Liver (tissue), 9 donors: Measurements from ENCODE around the gene LINGO4. TPM values are rescaled to one million over a fixed set of nuclear protein-coding genes. Genes with fewer than 3 reads are reported as not detected.
A peak's percentile ranks its signal among the peaks of the same experiment; 100 is the strongest.

ENCODE experiments used
- DNase-seq: peaks from one replicate; pipeline ENCODE4 v3.0.0-alpha.2; 2017; ENCODE audit warnings: low spot score
- H3K27ac ChIP-seq, 2 donors: one replicate each; pipeline ENCODE4 v1.7.0; 2013; ENCODE audit warnings: inconsistent platforms in 2 of 2, low read length in 2 of 2, control low read depth in 1 of 2, low read depth in 1 of 2, mild to moderate bottlenecking in 1 of 2
- H3K27me3 ChIP-seq, 4 donors: one replicate each; pipeline versions ENCODE4 v1.6.1 to v1.7.0; 2013; ENCODE audit warnings: low read length in 3 of 4, inconsistent platforms in 1 of 4, mild to moderate bottlenecking in 1 of 4, moderate library complexity in 1 of 4; ENCODE audit not compliant: control insufficient read depth in 4 of 4, insufficient read depth in 4 of 4
- H3K36me3 ChIP-seq, 4 donors: one replicate each; pipeline versions ENCODE4 v1.6.1 to v1.7.0; 2013; ENCODE audit warnings: low read length in 3 of 4, mild to moderate bottlenecking in 3 of 4, low read depth in 1 of 4, moderate library complexity in 1 of 4; ENCODE audit not compliant: control insufficient read depth in 4 of 4, insufficient read depth in 3 of 4
- H3K4me1 ChIP-seq, 4 donors: one replicate each; pipeline versions ENCODE4 v1.6.1 to v1.7.0; 2013; ENCODE audit warnings: low read length in 3 of 4, mild to moderate bottlenecking in 3 of 4, moderate library complexity in 1 of 4; ENCODE audit not compliant: control insufficient read depth in 4 of 4, insufficient read depth in 4 of 4
- H3K4me3 ChIP-seq, 3 donors: one replicate each; pipeline versions ENCODE4 v1.6.1 to v1.7.0; 2013; ENCODE audit warnings: low read length in 3 of 3, control low read depth in 1 of 3, low read depth in 1 of 3, mild to moderate bottlenecking in 1 of 3
- H3K9ac ChIP-seq, 2 donors: one replicate each; pipeline ENCODE4 v1.7.0; 2013; ENCODE audit warnings: low read length in 2 of 2, mild to moderate bottlenecking in 2 of 2, moderate library complexity in 2 of 2, control low read depth in 1 of 2, low read depth in 1 of 2
- H3K9me3 ChIP-seq, 4 donors: one replicate each; pipeline versions ENCODE4 v1.6.1 to v1.7.0; 2013; ENCODE audit warnings: low read length in 3 of 4; ENCODE audit not compliant: control insufficient read depth in 4 of 4
- EGR1 ChIP-seq, 2 donors: IDR thresholded peaks; 2 replicates each; pipeline ENCODE4 v1.6.1; 2016 to 2018; ENCODE audit warnings: antibody characterized with exemption in 2 of 2, low read depth in 2 of 2
- FOXA1 ChIP-seq: IDR thresholded peaks from 2 replicates; pipeline ENCODE4 v1.6.1; 2016; ENCODE audit warnings: antibody characterized with exemption
- GABPA ChIP-seq, 2 donors: IDR thresholded peaks in 1 of 2; conservative IDR thresholded peaks in 1 of 2; 2 replicates each; pipeline ENCODE4 v1.6.1; 2016; ENCODE audit warnings: antibody characterized with exemption in 2 of 2, mild to moderate bottlenecking in 1 of 2, moderate library complexity in 1 of 2
- HNF4A ChIP-seq, 2 donors: conservative IDR thresholded peaks; 2 replicates each; pipeline ENCODE4 v1.6.1; 2016; ENCODE audit warnings: antibody characterized with exemption in 2 of 2, mild to moderate bottlenecking in 2 of 2
- HNF4G ChIP-seq: IDR thresholded peaks from 2 replicates; pipeline ENCODE4 v1.6.1; 2016; ENCODE audit warnings: antibody characterized with exemption
- JUND ChIP-seq, 2 donors: IDR thresholded peaks; 2 replicates each; pipeline ENCODE4 v1.6.1; 2016; ENCODE audit warnings: antibody characterized with exemption in 2 of 2
- NR2F2 ChIP-seq: IDR thresholded peaks from 2 replicates; pipeline ENCODE4 v1.6.1; 2016; ENCODE audit warnings: antibody characterized with exemption
- RXRA ChIP-seq, 2 donors: IDR thresholded peaks; 2 replicates each; pipeline ENCODE4 v1.6.1; 2017 to 2018; ENCODE audit warnings: antibody characterized with exemption in 2 of 2, mild to moderate bottlenecking in 1 of 2
- SP1 ChIP-seq: IDR thresholded peaks from 2 replicates; pipeline ENCODE4 v1.6.1; 2018; ENCODE audit warnings: antibody characterized with exemption, mild to moderate bottlenecking
- TAF1 ChIP-seq: conservative IDR thresholded peaks from 2 replicates; pipeline ENCODE4 v1.6.1; 2016; ENCODE audit warnings: antibody characterized with exemption, mild to moderate bottlenecking
- YY1 ChIP-seq: IDR thresholded peaks from 2 replicates; pipeline ENCODE4 v1.6.1; 2016; ENCODE audit warnings: antibody characterized with exemption, mild to moderate bottlenecking
- WGBS: extraction: QIAGEN DNeasy Blood & Tissue Kit; methylation state at CpG from one replicate; pipeline ENCODE4 v1.1.7; 2013; 5-methylcytosine and 5-hydroxymethylcytosine counted together
- polyA plus RNA-seq, 2 donors: library from polyadenylated mRNA; stranded (reverse) in 1 of 2; unstranded in 1 of 2; fragments of 200-250 nt in 1 of 2; fragments of >200 nt in 1 of 2; fragmentation: Nextera tagmentation in 1 of 2; extraction: Ambion mirVana in 1 of 2; gene quantifications; one replicate each; pipeline versions ENCODE4 v1.2.1 to v1.2.3, GENCODE V29; 2013 to 2015
- total RNA-seq, 2 donors: library from RNA; depleted of rRNA; stranded (reverse); fragments of >200 nt; gene quantifications; one replicate each; pipeline ENCODE4 v1.2.3, GENCODE V29; 2014
- TF ChIP-seq, protein P1 (sequence below): IDR thresholded peaks from 2 replicates; pipeline ENCODE4 v1.6.1; 2016; ENCODE audit warnings: antibody characterized with exemption
- TF ChIP-seq, protein P2 (sequence below): IDR thresholded peaks from 2 replicates; pipeline ENCODE4 v1.6.1; 2016; ENCODE audit warnings: antibody characterized with exemption, mild to moderate bottlenecking
- TF ChIP-seq, protein P3 (sequence below): IDR thresholded peaks from 2 replicates; pipeline ENCODE4 v1.6.1; 2016; ENCODE audit warnings: antibody characterized with exemption
- TF ChIP-seq, protein P4 (sequence below): fragments of 150-350 bp; IDR thresholded peaks from 2 replicates; pipeline ENCODE4 v1.5.1; 2017; ENCODE audit warnings: improper control_type of control experiment, low read depth, low read length; ENCODE audit not compliant: missing input control
- donor health status: healthy.
- donor health status: healthy.
- donor health status: healthy.
- donor health status: healthy.
- donor health status: healthy.

LINGO4 gene
- total and polyA plus RNA-seq, 4 donors, result 0.05 to 0.50 (median 0.09) TPM; not detected in 1

DNA sequence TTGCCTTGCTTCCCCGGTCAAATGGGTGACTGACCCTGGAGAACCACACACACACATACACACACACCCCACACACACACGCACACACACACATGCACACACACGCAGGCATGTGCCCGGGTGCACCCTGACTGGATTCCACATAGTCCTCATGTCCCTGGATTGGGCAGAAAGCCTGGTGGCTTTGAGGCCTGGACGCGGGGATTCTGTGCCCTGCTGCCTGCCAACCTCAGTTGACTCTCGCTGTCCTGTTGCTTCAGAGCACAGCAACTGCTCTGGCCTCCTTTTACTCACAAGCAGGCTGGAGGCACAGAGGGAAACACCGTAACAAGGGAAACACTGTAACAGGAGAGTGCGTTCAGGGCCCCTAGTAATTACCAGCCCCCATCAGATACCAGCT is 20.0 kb upstream of the LINGO4 start:
- Histone ChIP-seq H3K4me1 (peaks cover 14 to 91% (median 72%) of the 10 kb centered on the region in 4 donors), H3K36me3 (peaks cover 2 to 12% (median 4%) of the 10 kb centered on the region in 4 donors), H3K9ac (no peak overlapping the region), H3K4me3 (no peak overlapping the region), H3K27me3 (no peaks in the 10 kb centered on the region), H3K9me3 (no peaks in the 10 kb centered on the region), H3K27ac (no peak overlapping the region)
- peak; percentile 20 to 58 for TF ChIP-seq RXRA (IDR thresholded peaks at IDR 0.05)
- no peak for TF ChIP-seq TAF1
- WGBS, result 45% methylated on average over 9 of the region's 9 CpGs
- DNase-seq, result no peak

DNA sequence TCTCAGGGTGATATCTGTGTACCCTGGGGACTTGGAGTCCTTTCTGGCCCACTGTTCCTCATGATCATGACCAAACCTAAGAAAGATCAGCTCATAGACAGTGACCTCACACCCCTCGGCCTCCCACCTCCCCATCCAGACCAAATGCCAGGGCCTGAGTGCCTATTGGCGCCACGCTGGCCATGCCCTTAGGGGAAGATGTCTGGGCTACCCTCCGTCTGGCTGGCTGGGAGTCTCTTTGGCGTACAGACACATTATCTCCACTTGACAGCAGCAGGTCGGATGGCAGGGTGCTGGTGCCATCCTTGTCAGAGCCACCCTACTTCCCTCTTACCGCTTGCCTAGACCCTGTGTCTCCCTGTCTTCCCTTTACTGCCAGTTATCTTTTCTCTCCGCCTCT is 18.0 kb upstream of the LINGO4 start:
- Histone ChIP-seq H3K9me3 (no peaks in the 10 kb centered on the region), H3K27me3 (no peaks in the 10 kb centered on the region), H3K36me3 (peaks cover under 1 to 8% (median 2%) of the 10 kb centered on the region in 4 donors), H3K4me3 (no peak overlapping the region), H3K27ac (no peak overlapping the region), H3K4me1 (peaks cover 13 to 94% (median 68%) of the 10 kb centered on the region in 4 donors), H3K9ac (no peak overlapping the region)
- TF ChIP-seq, protein P1, sequence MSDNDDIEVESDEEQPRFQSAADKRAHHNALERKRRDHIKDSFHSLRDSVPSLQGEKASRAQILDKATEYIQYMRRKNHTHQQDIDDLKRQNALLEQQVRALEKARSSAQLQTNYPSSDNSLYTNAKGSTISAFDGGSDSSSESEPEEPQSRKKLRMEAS, result no peak
- TF ChIP-seq JUND (IDR thresholded peaks at IDR 0.05), result no peak
- no peak for TF ChIP-seq TAF1
- TF ChIP-seq GABPA (IDR thresholded peaks at IDR 0.05 in 1 of 2, conservative IDR thresholded peaks at IDR 0.05 in 1 of 2), result no peak
- TF ChIP-seq NR2F2, result no peak
- TF ChIP-seq RXRA (IDR thresholded peaks at IDR 0.05), result no peak
- TF ChIP-seq, protein P2, sequence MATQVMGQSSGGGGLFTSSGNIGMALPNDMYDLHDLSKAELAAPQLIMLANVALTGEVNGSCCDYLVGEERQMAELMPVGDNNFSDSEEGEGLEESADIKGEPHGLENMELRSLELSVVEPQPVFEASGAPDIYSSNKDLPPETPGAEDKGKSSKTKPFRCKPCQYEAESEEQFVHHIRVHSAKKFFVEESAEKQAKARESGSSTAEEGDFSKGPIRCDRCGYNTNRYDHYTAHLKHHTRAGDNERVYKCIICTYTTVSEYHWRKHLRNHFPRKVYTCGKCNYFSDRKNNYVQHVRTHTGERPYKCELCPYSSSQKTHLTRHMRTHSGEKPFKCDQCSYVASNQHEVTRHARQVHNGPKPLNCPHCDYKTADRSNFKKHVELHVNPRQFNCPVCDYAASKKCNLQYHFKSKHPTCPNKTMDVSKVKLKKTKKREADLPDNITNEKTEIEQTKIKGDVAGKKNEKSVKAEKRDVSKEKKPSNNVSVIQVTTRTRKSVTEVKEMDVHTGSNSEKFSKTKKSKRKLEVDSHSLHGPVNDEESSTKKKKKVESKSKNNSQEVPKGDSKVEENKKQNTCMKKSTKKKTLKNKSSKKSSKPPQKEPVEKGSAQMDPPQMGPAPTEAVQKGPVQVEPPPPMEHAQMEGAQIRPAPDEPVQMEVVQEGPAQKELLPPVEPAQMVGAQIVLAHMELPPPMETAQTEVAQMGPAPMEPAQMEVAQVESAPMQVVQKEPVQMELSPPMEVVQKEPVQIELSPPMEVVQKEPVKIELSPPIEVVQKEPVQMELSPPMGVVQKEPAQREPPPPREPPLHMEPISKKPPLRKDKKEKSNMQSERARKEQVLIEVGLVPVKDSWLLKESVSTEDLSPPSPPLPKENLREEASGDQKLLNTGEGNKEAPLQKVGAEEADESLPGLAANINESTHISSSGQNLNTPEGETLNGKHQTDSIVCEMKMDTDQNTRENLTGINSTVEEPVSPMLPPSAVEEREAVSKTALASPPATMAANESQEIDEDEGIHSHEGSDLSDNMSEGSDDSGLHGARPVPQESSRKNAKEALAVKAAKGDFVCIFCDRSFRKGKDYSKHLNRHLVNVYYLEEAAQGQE, result no peak
- TF ChIP-seq YY1, result no peak
- no peak for TF ChIP-seq FOXA1
- no peak for DNase-seq
- WGBS, result 87% methylated on average over 8 of the region's 8 CpGs

DNA sequence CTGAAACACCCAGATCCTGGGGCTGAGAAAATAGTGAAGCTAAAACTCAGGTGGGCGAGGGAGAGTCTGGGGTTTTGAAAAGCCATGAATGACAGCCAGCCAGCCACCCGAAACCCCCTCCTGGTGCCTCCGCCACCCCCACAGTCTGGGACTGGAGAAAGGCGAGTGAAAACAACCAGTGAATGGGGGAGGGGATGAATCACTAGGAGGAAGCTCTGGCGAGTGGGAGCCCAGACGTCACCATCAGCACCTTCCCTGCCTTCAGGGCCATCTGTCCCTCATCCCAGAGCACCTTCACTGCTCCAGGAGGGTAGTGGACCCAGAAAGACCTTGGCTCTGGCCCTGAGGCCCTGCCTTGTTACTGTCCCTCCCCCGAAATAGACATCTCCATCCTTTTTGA is 17.2 kb upstream of the LINGO4 start:
- no peak for DNase-seq
- Histone ChIP-seq H3K36me3 (peaks cover 0 to 5% (median 3%) of the 10 kb centered on the region in 4 donors), H3K4me1 (peaks cover 12 to 94% (median 62%) of the 10 kb centered on the region in 4 donors), H3K27me3 (no peaks in the 10 kb centered on the region), H3K27ac (peak overlapping the region in 1 of 2 donors; percentile 21), H3K9me3 (no peaks in the 10 kb centered on the region), H3K4me3 (no peak overlapping the region), H3K9ac (no peak overlapping the region)
- 76% methylated on average over 7 of the region's 7 CpGs for WGBS
- TF ChIP-seq FOXA1, result no peak
- no peak for TF ChIP-seq EGR1 (IDR thresholded peaks at IDR 0.05; ENCODE audit: low read depth in 2 of 2)
- TF ChIP-seq TAF1, result no peak
- TF ChIP-seq HNF4A (conservative IDR thresholded peaks at IDR 0.05), result no peak
- TF ChIP-seq, protein P3, sequence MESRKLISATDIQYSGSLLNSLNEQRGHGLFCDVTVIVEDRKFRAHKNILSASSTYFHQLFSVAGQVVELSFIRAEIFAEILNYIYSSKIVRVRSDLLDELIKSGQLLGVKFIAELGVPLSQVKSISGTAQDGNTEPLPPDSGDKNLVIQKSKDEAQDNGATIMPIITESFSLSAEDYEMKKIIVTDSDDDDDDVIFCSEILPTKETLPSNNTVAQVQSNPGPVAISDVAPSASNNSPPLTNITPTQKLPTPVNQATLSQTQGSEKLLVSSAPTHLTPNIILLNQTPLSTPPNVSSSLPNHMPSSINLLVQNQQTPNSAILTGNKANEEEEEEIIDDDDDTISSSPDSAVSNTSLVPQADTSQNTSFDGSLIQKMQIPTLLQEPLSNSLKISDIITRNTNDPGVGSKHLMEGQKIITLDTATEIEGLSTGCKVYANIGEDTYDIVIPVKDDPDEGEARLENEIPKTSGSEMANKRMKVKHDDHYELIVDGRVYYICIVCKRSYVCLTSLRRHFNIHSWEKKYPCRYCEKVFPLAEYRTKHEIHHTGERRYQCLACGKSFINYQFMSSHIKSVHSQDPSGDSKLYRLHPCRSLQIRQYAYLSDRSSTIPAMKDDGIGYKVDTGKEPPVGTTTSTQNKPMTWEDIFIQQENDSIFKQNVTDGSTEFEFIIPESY, result no peak
- no peak for TF ChIP-seq NR2F2
- no peak for TF ChIP-seq JUND (IDR thresholded peaks at IDR 0.05)
- TF ChIP-seq GABPA (IDR thresholded peaks at IDR 0.05 in 1 of 2, conservative IDR thresholded peaks at IDR 0.05 in 1 of 2), result no peak
- TF ChIP-seq, protein P4, sequence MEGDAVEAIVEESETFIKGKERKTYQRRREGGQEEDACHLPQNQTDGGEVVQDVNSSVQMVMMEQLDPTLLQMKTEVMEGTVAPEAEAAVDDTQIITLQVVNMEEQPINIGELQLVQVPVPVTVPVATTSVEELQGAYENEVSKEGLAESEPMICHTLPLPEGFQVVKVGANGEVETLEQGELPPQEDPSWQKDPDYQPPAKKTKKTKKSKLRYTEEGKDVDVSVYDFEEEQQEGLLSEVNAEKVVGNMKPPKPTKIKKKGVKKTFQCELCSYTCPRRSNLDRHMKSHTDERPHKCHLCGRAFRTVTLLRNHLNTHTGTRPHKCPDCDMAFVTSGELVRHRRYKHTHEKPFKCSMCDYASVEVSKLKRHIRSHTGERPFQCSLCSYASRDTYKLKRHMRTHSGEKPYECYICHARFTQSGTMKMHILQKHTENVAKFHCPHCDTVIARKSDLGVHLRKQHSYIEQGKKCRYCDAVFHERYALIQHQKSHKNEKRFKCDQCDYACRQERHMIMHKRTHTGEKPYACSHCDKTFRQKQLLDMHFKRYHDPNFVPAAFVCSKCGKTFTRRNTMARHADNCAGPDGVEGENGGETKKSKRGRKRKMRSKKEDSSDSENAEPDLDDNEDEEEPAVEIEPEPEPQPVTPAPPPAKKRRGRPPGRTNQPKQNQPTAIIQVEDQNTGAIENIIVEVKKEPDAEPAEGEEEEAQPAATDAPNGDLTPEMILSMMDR, result no peak
- TF ChIP-seq, protein P1, result no peak
- no peak for TF ChIP-seq SP1
- TF ChIP-seq HNF4G, result no peak
- no peak for TF ChIP-seq RXRA (IDR thresholded peaks at IDR 0.05)
- TF ChIP-seq, protein P2, result no peak
- no peak for TF ChIP-seq YY1
